ENCODE results near the gene CCR5. TPM values are rescaled to one million over a fixed set of nuclear protein-coding genes. Genes with fewer than 3 reads are reported as not detected.

Gene CCR5
- total RNA-seq, 3 donors from 2014 or later, result 0.73 to 0.98 (median 0.96) TPM

- Histone ChIP-seq H3K4me1 (no peaks in the 10 kb centered on the region), H3K36me3 (no peaks in the 10 kb centered on the region), H3K4me3 (no peak overlapping the region), H3K27me3 (no peaks in the 10 kb centered on the region), H3K9me3 (no peaks in the 10 kb centered on the region), H3K27ac (no peak overlapping the region)
- intact Hi-C loops (cut with DNase I; ENCODE audit: low total_unique reads), result no loop called here
- no peak for TF ChIP-seq CTCF (IDR thresholded peaks at IDR 0.05)
- TF ChIP-seq POLR2A (IDR thresholded peaks at IDR 0.05), result no peak
- no peak for TF ChIP-seq POLR2AphosphoS5 (IDR thresholded peaks at IDR 0.05)
- DNase-seq (ENCODE audit: low spot score in 2 of 2), result no peak
These were observed 4.8 kb upstream of the CCR5 start for GRCh38 chr3:46365737-46366524.

- Histone ChIP-seq H3K36me3 (no peaks in the 10 kb centered on the region), H3K4me3 (no peak overlapping the region), H3K27me3 (no peaks in the 10 kb centered on the region), H3K27ac (no peak overlapping the region), H3K9me3 (no peaks in the 10 kb centered on the region), H3K4me1 (no peaks in the 10 kb centered on the region)
- no peak for TF ChIP-seq POLR2AphosphoS5 (IDR thresholded peaks at IDR 0.05)
- no peak for TF ChIP-seq CTCF (IDR thresholded peaks at IDR 0.05)
- no peak for TF ChIP-seq POLR2A (IDR thresholded peaks at IDR 0.05)
- DNase-seq (ENCODE audit: low spot score in 2 of 2), result no peak
- intact Hi-C loops (cut with DNase I; ENCODE audit: low total_unique reads), result no loop called here
These were observed 2.9 kb upstream of the CCR5 start for GRCh38 chr3:46367811-46368210.

- no peak for TF ChIP-seq POLR2AphosphoS5 (IDR thresholded peaks at IDR 0.05)
- no peak for TF ChIP-seq CTCF (IDR thresholded peaks at IDR 0.05)
- no peak for TF ChIP-seq POLR2A (IDR thresholded peaks at IDR 0.05)
- H3K4me1 ChIP-seq, result no peaks in the 10 kb centered on the region
- no peaks in the 10 kb centered on the region for H3K36me3 ChIP-seq
- H3K27me3 ChIP-seq, result no peaks in the 10 kb centered on the region
- intact Hi-C loops (cut with DNase I; ENCODE audit: low total_unique reads), result no loop called here
- no peak overlapping the region for H3K27ac ChIP-seq
- no peak overlapping the region for H3K4me3 ChIP-seq
- H3K9me3 ChIP-seq, result no peaks in the 10 kb centered on the region
- no peak for DNase-seq (ENCODE audit: low spot score in 2 of 2)
These were observed 2.2 kb upstream of the CCR5 start for GRCh38 chr3:46368569-46368968.

GRCh38 chr3:46369151-46369550 is 1.6 kb upstream of the CCR5 start:
- Histone ChIP-seq H3K36me3 (no peaks in the 10 kb centered on the region), H3K27ac (no peak overlapping the region), H3K4me3 (no peak overlapping the region), H3K9me3 (no peaks in the 10 kb centered on the region), H3K27me3 (no peaks in the 10 kb centered on the region), H3K4me1 (no peaks in the 10 kb centered on the region)
- intact Hi-C loops (cut with DNase I; ENCODE audit: low total_unique reads), result no loop called here
- DNase-seq (ENCODE audit: low spot score in 2 of 2), result no peak
- TF ChIP-seq POLR2A (IDR thresholded peaks at IDR 0.05) (no peak), CTCF (IDR thresholded peaks at IDR 0.05) (no peak), POLR2AphosphoS5 (IDR thresholded peaks at IDR 0.05) (no peak)

- intact Hi-C loops (cut with DNase I; ENCODE audit: low total_unique reads), result no loop called here
- H3K4me1 ChIP-seq, result no peaks in the 10 kb centered on the region
- H3K9me3 ChIP-seq, result no peaks in the 10 kb centered on the region
- no peak overlapping the region for H3K4me3 ChIP-seq
- DNase-seq (ENCODE audit: low spot score in 2 of 2), result no peak
- H3K27ac ChIP-seq, result peak overlapping the region in 1 of 2 donors; percentile 21
- H3K36me3 ChIP-seq, result no peaks in the 10 kb centered on the region
- TF ChIP-seq POLR2AphosphoS5 (IDR thresholded peaks at IDR 0.05), result no peak
- no peak for TF ChIP-seq POLR2A (IDR thresholded peaks at IDR 0.05)
- no peak for TF ChIP-seq CTCF (IDR thresholded peaks at IDR 0.05)
- peaks cover 0 to 2% of the 10 kb centered on the region in 2 donors for H3K27me3 ChIP-seq
These were observed 1.0 kb upstream of the CCR5 start for GRCh38 chr3:46369675-46370132.

All from breast epithelium (tissue), 4 donors.